Breast epithelium (tissue), 4 donors: ENCODE results near the gene MTX3. TPM values are rescaled to one million over a fixed set of nuclear protein-coding genes. Genes with fewer than 3 reads are reported as not detected.

Source experiments
- DNase-seq, 2 donors: peaks; one replicate each; pipeline ENCODE4 v3.0.0-alpha.2; 2019; ENCODE audit warnings: low spot score in 2 of 2
- H3K27ac ChIP-seq, 2 donors: fragments of 200-600 bp; sonication (generic) in 1 of 2; one replicate each; pipeline ENCODE4 v1.5.1; 2016 to 2019; ENCODE audit warnings: mild to moderate bottlenecking in 1 of 2
- H3K27me3 ChIP-seq, 2 donors: fragments of 200-600 bp; sonication (generic) in 1 of 2; one replicate each; pipeline versions ENCODE4 v1.5.1 to v1.6.0; 2017 to 2019; ENCODE audit warnings: control low read depth in 1 of 2, mild to moderate bottlenecking in 1 of 2
- H3K36me3 ChIP-seq: fragments of 200-600 bp; one replicate; pipeline ENCODE4 v1.5.1; 2019
- H3K4me1 ChIP-seq, 2 donors: fragments of 200-600 bp; sonication (generic); one replicate each; pipeline ENCODE4 v1.5.1; 2016 to 2019; ENCODE audit warnings: control low read depth in 1 of 2
- H3K4me3 ChIP-seq, 3 donors: fragments of 200-600 bp; sonication (generic); 1 replicate in 2 of 3; 2 replicates in 1 of 3; pipeline ENCODE4 v1.5.1; 2016 to 2019; ENCODE audit warnings: mild to moderate bottlenecking in 3 of 3, moderate library complexity in 2 of 3
- H3K9me3 ChIP-seq, 2 donors: fragments of 200-600 bp; sonication (generic) in 1 of 2; one replicate each; pipeline ENCODE4 v1.5.1; 2016 to 2019; ENCODE audit warnings: control low read depth in 1 of 2
- POLR2A ChIP-seq: fragments of 450-650 bp; IDR thresholded peaks from one replicate; pipeline ENCODE4 v1.6.1; 2016; ENCODE audit warnings: antibody characterized with exemption, mild to moderate bottlenecking, moderate library complexity
- POLR2AphosphoS5 ChIP-seq, 3 donors: sonication (generic); formaldehyde crosslinking; IDR thresholded peaks; one replicate each; pipeline ENCODE4 v1.6.1; 2017; ENCODE audit warnings: antibody characterized with exemption in 3 of 3
- intact Hi-C: fragments of 100-400 bp; cut with DNase I; formaldehyde crosslinking; loops from one replicate; pipeline ENCODE4 v1.15.1; 2023; ENCODE audit warnings: low total_unique reads
- total RNA-seq, 3 donors: library from RNA; depleted of rRNA; stranded (reverse); fragments of >200 nt; gene quantifications; one replicate each; pipeline ENCODE4 v1.1.0, GENCODE V29; 2016
- TF ChIP-seq, protein P1 (sequence below), 3 donors: fragments of 450-650 bp; IDR thresholded peaks; one replicate each; pipeline ENCODE4 v1.5.1; 2016 to 2017; ENCODE audit warnings: antibody characterized with exemption in 3 of 3, mild to moderate bottlenecking in 3 of 3, moderate library complexity in 3 of 3

MTX3 gene
- total RNA-seq, 3 donors from 2014 or later, result 14.2 to 20.2 (median 15.1) TPM

DNA sequence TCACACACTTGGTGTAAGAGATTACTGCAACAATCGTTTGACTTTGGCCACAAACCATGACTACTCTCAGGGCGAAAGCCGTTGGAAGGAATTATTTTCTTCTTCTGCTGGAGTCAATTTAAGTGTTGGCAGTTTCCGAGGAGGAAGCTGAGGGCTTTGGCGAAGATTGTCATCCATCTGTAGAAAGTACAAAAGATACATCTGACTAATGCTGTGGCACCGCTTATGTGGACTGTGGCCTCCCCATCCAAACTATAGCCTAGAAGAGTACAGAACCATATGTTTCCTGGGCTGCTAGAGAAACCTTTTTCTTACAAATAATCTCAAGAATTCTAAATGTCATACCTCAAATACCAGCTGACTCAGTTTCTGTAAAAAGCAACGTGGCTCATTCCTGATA is 7.4 kb downstream of the MTX3 start:
- H3K9me3 ChIP-seq, result no peaks in the 10 kb centered on the region
- H3K27me3 ChIP-seq, result no peaks in the 10 kb centered on the region
- DNase-seq, result no peak
- H3K4me3 ChIP-seq, result no peak overlapping the region
- no peak overlapping the region for H3K27ac ChIP-seq
- no peak for TF ChIP-seq POLR2A
- TF ChIP-seq POLR2AphosphoS5 (IDR thresholded peaks at IDR 0.05), result no peak
- TF ChIP-seq, protein P1, sequence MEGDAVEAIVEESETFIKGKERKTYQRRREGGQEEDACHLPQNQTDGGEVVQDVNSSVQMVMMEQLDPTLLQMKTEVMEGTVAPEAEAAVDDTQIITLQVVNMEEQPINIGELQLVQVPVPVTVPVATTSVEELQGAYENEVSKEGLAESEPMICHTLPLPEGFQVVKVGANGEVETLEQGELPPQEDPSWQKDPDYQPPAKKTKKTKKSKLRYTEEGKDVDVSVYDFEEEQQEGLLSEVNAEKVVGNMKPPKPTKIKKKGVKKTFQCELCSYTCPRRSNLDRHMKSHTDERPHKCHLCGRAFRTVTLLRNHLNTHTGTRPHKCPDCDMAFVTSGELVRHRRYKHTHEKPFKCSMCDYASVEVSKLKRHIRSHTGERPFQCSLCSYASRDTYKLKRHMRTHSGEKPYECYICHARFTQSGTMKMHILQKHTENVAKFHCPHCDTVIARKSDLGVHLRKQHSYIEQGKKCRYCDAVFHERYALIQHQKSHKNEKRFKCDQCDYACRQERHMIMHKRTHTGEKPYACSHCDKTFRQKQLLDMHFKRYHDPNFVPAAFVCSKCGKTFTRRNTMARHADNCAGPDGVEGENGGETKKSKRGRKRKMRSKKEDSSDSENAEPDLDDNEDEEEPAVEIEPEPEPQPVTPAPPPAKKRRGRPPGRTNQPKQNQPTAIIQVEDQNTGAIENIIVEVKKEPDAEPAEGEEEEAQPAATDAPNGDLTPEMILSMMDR (IDR thresholded peaks at IDR 0.05), result no peak
- H3K36me3 ChIP-seq, result peaks cover 4% of the 10 kb centered on the region
- intact Hi-C loops, result no loop called here
- no peaks in the 10 kb centered on the region for H3K4me1 ChIP-seq

DNA sequence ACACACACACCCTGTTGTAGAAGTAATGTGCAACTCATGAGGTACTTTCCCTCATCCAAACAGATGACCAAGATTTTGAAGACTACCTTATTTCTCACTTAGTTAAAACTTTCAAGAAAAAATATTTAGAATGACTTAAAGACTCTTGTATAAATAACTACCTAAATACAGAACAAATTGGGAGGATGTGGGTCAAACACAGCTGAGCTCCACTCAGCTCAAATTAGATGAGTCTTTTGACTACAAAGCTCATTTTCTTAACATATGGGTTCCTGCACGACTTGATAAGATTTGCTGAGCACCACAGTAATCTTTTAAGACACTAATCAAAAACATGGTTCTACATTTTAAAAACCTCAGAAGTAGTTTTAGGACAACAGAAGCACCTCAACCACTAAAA is 8.9 kb downstream of the MTX3 start:
- intact Hi-C loops, result no loop called here
- TF ChIP-seq POLR2A, result no peak
- TF ChIP-seq POLR2AphosphoS5 (IDR thresholded peaks at IDR 0.05), result no peak
- TF ChIP-seq, protein P1 (IDR thresholded peaks at IDR 0.05), result no peak
- Histone ChIP-seq H3K9me3 (no peaks in the 10 kb centered on the region), H3K4me1 (no peaks in the 10 kb centered on the region), H3K36me3 (peaks cover 4% of the 10 kb centered on the region), H3K4me3 (no peak overlapping the region), H3K27ac (no peak overlapping the region), H3K27me3 (no peaks in the 10 kb centered on the region)
- DNase-seq, result no peak

DNA sequence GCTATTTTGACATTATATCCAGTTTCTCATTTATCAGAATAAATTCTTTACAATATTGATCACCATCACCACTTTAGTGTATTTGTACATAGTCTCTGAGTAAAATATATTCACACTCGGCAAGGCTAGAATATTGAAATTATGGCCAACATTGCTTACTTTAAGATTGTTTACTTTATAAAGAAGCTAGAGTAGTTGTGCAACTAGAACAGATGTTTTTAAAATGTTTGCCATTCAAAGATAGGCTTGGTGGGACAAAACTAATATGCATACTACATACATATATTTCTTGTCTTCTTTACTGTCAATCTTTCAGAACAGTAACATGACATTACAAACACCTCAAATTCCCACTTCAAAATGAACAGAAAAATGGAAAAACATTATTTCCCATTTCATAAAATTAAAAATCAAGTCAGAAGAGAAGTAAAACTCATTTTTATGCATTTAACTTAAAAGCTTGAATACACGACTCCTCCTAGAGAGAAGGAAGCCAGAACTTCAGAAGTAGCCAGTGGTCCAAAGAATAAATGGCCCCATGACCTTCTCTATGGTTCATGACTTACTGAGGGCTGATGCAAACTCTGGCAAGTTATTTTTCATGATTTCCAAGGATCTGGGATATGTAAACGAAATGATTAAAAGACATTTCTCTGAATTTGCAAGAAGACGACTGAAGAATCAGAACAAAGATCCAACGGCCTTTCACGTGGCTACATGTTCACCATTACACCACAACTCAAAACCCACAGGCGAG is 14.1 kb downstream of the MTX3 start:
- TF ChIP-seq POLR2A, result no peak
- TF ChIP-seq, protein P1 (IDR thresholded peaks at IDR 0.05), result no peak
- TF ChIP-seq POLR2AphosphoS5 (IDR thresholded peaks at IDR 0.05), result no peak
- Histone ChIP-seq H3K36me3 (peaks cover 4% of the 10 kb centered on the region), H3K9me3 (no peaks in the 10 kb centered on the region), H3K27me3 (no peaks in the 10 kb centered on the region), H3K4me3 (no peak overlapping the region), H3K27ac (no peak overlapping the region), H3K4me1 (no peaks in the 10 kb centered on the region)
- no peak for DNase-seq
- intact Hi-C loops, result no loop called here

DNA sequence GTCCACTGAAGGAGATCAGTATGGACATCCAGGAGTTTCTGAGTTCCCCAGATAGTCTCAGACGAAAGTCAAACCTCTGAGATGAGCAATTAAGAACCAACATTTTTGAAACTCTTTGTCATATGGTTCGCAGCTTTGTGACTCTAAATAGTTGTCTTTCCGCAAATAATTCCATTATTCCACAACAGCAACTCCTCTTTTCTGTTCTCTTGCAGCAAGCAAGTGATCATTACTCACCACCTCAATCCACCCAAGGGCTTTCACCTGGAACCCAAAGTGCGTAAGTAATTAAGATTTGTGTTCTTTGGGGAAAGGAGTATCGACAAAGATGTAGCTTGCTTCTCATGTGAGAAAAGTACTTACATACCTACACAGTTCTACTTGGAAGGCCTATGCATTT is 15.6 kb downstream of the MTX3 start:
- no peaks in the 10 kb centered on the region for H3K27me3 ChIP-seq
- no peak for DNase-seq
- TF ChIP-seq, protein P1 (IDR thresholded peaks at IDR 0.05), result no peak
- TF ChIP-seq POLR2A (no peak), POLR2AphosphoS5 (IDR thresholded peaks at IDR 0.05) (no peak)
- no peak overlapping the region for H3K4me3 ChIP-seq
- intact Hi-C loops, result no loop called here
- no peak overlapping the region for H3K27ac ChIP-seq
- H3K4me1 ChIP-seq, result no peaks in the 10 kb centered on the region
- H3K36me3 ChIP-seq, result peaks cover 4% of the 10 kb centered on the region
- H3K9me3 ChIP-seq, result no peaks in the 10 kb centered on the region

DNA sequence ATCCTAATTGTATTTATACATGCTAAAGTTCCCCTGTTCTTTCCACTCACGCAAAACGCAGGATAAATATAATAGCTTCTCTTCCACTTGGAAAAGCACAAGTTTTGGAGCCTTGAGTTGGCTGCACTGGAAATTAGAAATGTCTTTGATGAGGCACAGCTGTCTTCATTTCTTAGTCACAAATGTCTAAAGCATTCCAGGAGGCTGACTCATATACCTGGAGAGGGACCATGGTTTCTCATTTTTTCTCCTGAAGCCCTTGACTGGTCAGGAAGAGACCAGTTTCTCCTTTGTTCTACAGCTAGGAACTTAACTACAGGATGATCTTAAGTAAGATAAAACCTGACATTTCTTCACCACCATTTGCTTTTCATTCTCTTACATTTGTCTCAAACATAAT is 16.2 kb downstream of the MTX3 start:
- Histone ChIP-seq H3K4me1 (no peaks in the 10 kb centered on the region), H3K4me3 (no peak overlapping the region), H3K9me3 (no peaks in the 10 kb centered on the region), H3K36me3 (peaks cover 4% of the 10 kb centered on the region), H3K27me3 (no peaks in the 10 kb centered on the region), H3K27ac (no peak overlapping the region)
- TF ChIP-seq, protein P1 (IDR thresholded peaks at IDR 0.05), result no peak
- TF ChIP-seq POLR2A (no peak), POLR2AphosphoS5 (IDR thresholded peaks at IDR 0.05) (no peak)
- intact Hi-C loops, result loop anchor here (5.0 kb wide), 1 partner anchor 677 kb away; the partner anchor contains the start of genes DHFR and MSH3
- no peak for DNase-seq
